ENCODE results near the gene KCNQ1.

DNA sequence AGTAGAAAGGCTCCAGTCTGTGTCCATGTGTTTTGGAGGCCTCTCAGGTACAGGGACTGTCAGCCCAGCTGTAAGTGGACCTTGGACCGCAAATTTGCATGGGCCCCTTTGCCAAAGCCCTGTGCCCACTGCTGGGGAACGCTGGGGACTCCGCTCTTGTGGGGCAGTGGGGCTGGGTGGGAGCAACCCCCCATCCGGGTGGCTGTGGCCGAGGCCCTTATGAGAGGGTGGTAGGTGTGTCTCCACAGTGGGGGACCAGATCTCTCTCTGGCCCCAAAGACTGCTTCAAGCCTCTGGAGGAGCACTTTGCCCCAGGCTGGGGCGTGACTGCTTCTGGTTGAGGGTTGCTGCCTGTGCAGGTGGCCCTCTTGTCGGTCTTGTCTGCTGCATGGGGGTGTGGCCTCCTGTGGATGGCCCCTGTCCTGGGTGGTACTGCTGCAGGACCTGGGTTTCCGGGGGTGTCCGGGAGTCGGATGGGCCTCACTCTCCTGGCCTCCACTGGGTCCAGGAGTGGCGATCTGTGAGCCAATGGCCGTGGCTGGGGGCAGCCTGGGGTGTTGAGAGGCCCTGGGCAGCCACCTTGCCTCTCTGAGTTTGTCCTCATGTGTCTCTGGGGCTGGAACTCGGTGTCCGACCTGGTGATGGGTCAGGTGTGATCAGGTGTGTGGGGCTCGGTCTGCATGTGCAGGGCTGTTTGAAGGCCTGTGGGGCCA is 15.9 kb downstream of the KCNQ1 start:
- TF ChIP-seq, protein P1, sequence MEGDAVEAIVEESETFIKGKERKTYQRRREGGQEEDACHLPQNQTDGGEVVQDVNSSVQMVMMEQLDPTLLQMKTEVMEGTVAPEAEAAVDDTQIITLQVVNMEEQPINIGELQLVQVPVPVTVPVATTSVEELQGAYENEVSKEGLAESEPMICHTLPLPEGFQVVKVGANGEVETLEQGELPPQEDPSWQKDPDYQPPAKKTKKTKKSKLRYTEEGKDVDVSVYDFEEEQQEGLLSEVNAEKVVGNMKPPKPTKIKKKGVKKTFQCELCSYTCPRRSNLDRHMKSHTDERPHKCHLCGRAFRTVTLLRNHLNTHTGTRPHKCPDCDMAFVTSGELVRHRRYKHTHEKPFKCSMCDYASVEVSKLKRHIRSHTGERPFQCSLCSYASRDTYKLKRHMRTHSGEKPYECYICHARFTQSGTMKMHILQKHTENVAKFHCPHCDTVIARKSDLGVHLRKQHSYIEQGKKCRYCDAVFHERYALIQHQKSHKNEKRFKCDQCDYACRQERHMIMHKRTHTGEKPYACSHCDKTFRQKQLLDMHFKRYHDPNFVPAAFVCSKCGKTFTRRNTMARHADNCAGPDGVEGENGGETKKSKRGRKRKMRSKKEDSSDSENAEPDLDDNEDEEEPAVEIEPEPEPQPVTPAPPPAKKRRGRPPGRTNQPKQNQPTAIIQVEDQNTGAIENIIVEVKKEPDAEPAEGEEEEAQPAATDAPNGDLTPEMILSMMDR (IDR thresholded peaks at IDR 0.05), result no peak
- TF ChIP-seq EP300 (IDR thresholded peaks at IDR 0.05), result no peak
